Neural cell (in vitro differentiated cells): Measurements from ENCODE around the gene SLC44A1. TPM values are rescaled to one million over a fixed set of nuclear protein-coding genes. Genes with fewer than 3 reads are reported as not detected.

Source experiments
- H2AFZ ChIP-seq: fragments of 200-600, 300-800 bp; sonication (generic), shearing (Covaris generic); 2 replicates; pipeline ENCODE4 v1.6.0; 2014; ENCODE audit warnings: low read depth, mild to moderate bottlenecking, antibody characterized with exemption, low read length, moderate library complexity
- H3F3A ChIP-seq: fragments of 200-600 bp; shearing (Covaris generic); 2 replicates; pipeline ENCODE4 v1.6.1; 2016; ENCODE audit warnings: mild to moderate bottlenecking, moderate library complexity, mixed read lengths, antibody characterized with exemption, low read length; ENCODE audit not compliant: insufficient read depth, poor library complexity, severe bottlenecking
- H3K27ac ChIP-seq: fragments of 200-600, 300-800 bp; sonication (generic), shearing (Covaris generic); 2 replicates; pipeline ENCODE4 v1.5.1; 2014; ENCODE audit warnings: mild to moderate bottlenecking, low read length, moderate library complexity
- H3K27me3 ChIP-seq: fragments of 300-800, 200-600 bp; sonication (generic), shearing (Covaris generic); 2 replicates; pipeline ENCODE4 v1.6.0; 2014; ENCODE audit warnings: mild to moderate bottlenecking, low read depth, low read length, moderate library complexity; ENCODE audit not compliant: insufficient read depth
- H3K36me3 ChIP-seq: fragments of 300-800, 200-600 bp; sonication (generic), shearing (Covaris generic); 2 replicates; pipeline ENCODE4 v1.5.1; 2014; ENCODE audit warnings: mild to moderate bottlenecking, antibody characterized with exemption, low read length, moderate library complexity; ENCODE audit not compliant: insufficient read depth
- H3K4me2 ChIP-seq: fragments of 300-800, 200-600 bp; sonication (generic), shearing (Covaris generic); 2 replicates; pipeline ENCODE4 v1.6.0; 2014; ENCODE audit warnings: mild to moderate bottlenecking, low read length
- H3K4me3 ChIP-seq: fragments of 300-800, 200-600 bp; sonication (generic), shearing (Covaris generic); 2 replicates; pipeline ENCODE4 v1.5.1; 2014; ENCODE audit warnings: mild to moderate bottlenecking, low read length, moderate library complexity
- H3K79me2 ChIP-seq: fragments of 200-600 bp; shearing (Covaris generic); replicated peaks from 2 replicates; pipeline ENCODE4 v1.6.0; 2014; ENCODE audit warnings: mild to moderate bottlenecking, low read length, moderate library complexity; ENCODE audit not compliant: insufficient read depth
- H3K9ac ChIP-seq: fragments of 300-800, 200-600 bp; sonication (generic), shearing (Covaris generic); 2 replicates; pipeline ENCODE4 v1.6.1; 2016; ENCODE audit warnings: mild to moderate bottlenecking, low read length, mixed read lengths
- H3K9me2 ChIP-seq: fragments of 200-600 bp; shearing (Covaris generic); 2 replicates; pipeline ENCODE4 v1.6.1; 2016; ENCODE audit warnings: mild to moderate bottlenecking, low read length, mixed read lengths; ENCODE audit not compliant: insufficient read depth
- H3K9me3 ChIP-seq: fragments of 200-600, 300-800 bp; sonication (generic), shearing (Covaris generic); 2 replicates; pipeline ENCODE4 v1.6.1; 2016; ENCODE audit warnings: mild to moderate bottlenecking, mixed run types, low read length, moderate library complexity, mixed read lengths
- H4K20me1 ChIP-seq: fragments of 200-600 bp; shearing (Covaris generic); 2 replicates; pipeline ENCODE4 v1.6.1; 2016; ENCODE audit warnings: mild to moderate bottlenecking, mixed run types; ENCODE audit not compliant: insufficient read depth
- CTCF ChIP-seq: fragments of 450-650 bp; IDR thresholded peaks from 2 replicates; pipeline ENCODE4 v1.5.1; 2014; ENCODE audit warnings: antibody characterized with exemption, mild to moderate bottlenecking, moderate library complexity; ENCODE audit not compliant: poor library complexity, severe bottlenecking
- EP300 ChIP-seq: fragments of 450-650 bp; conservative IDR thresholded peaks from 2 replicates; pipeline ENCODE4 v1.6.1; 2014; ENCODE audit warnings: antibody characterized with exemption, mild to moderate bottlenecking, moderate library complexity; ENCODE audit not compliant: poor library complexity, severe bottlenecking
- EZH2 ChIP-seq: fragments of 200-600, 300-800 bp; shearing (Covaris generic), sonication (generic); IDR thresholded peaks from 2 replicates; pipeline ENCODE4 v1.6.1; 2014; ENCODE audit warnings: antibody characterized with exemption, low read length, borderline replicate concordance, mild to moderate bottlenecking; ENCODE audit not compliant: insufficient read depth, poor library complexity, severe bottlenecking
- MXI1 ChIP-seq: fragments of 450-650 bp; conservative IDR thresholded peaks from 2 replicates; pipeline ENCODE4 v1.6.1; 2014; ENCODE audit warnings: antibody characterized with exemption, mild to moderate bottlenecking; ENCODE audit not compliant: poor library complexity, severe bottlenecking
- POLR2AphosphoS5 ChIP-seq: IDR thresholded peaks from 2 replicates; pipeline ENCODE4 v1.6.1; 2012
- RAD21 ChIP-seq: fragments of 450-650 bp; conservative IDR thresholded peaks from 2 replicates; pipeline ENCODE4 v1.6.1; 2014; ENCODE audit warnings: antibody characterized with exemption, mild to moderate bottlenecking, moderate library complexity
- REST ChIP-seq: IDR thresholded peaks from 2 replicates; pipeline ENCODE4 v1.6.1; 2012; ENCODE audit warnings: borderline replicate concordance
- SMC3 ChIP-seq: fragments of 450-650 bp; conservative IDR thresholded peaks from 2 replicates; pipeline ENCODE4 v1.6.1; 2014; ENCODE audit warnings: antibody characterized with exemption, mild to moderate bottlenecking, moderate library complexity; ENCODE audit not compliant: poor library complexity
- TAF1 ChIP-seq: IDR thresholded peaks from 2 replicates; pipeline ENCODE4 v1.6.1; 2012; ENCODE audit warnings: low read depth
- polyA plus RNA-seq: library from polyadenylated mRNA; depleted of rRNA; stranded (reverse); fragments of >200 nt; gene quantifications from 2 replicates; pipeline ENCODE4 v1.2.3, GENCODE V29; 2014

Gene SLC44A1
- polyA plus RNA-seq, 1 donor from 2014 or later: 3.9 TPM

- Histone ChIP-seq H3K27ac (no peak overlapping the region), H3K36me3 (no peaks in the 10 kb centered on the region), H4K20me1 (no peaks in the 10 kb centered on the region), H3K9me3 (no peaks in the 10 kb centered on the region), H3K4me3 (no peak overlapping the region), H3K27me3 (no peaks in the 10 kb centered on the region), H3K9me2 (no peaks in the 10 kb centered on the region), H3F3A (no peaks in the 10 kb centered on the region), H3K4me2 (no peak overlapping the region), H3K79me2 (no peaks in the 10 kb centered on the region), H2AFZ (no peak overlapping the region), H3K9ac (no peak overlapping the region)
- TF ChIP-seq SMC3 (no peak), RAD21 (no peak), MXI1 (no peak), POLR2AphosphoS5 (no peak), CTCF (no peak), EP300 (no peak), EZH2 (no peak), TAF1 (no peak), REST (no peak)
Measured at GRCh38 chr9:105419816-105420597, 175.6 kb downstream of the SLC44A1 start.

GRCh38 chr9:105421154-105421553, 176.7 kb downstream of the SLC44A1 start:
- Histone ChIP-seq H3K79me2 (no peaks in the 10 kb centered on the region), H3K9me3 (no peaks in the 10 kb centered on the region), H3F3A (no peaks in the 10 kb centered on the region), H2AFZ (no peak overlapping the region), H3K27me3 (no peaks in the 10 kb centered on the region), H3K9ac (no peak overlapping the region), H3K4me3 (no peak overlapping the region), H3K9me2 (no peaks in the 10 kb centered on the region), H3K27ac (no peak overlapping the region), H3K4me2 (no peak overlapping the region), H3K36me3 (no peaks in the 10 kb centered on the region), H4K20me1 (no peaks in the 10 kb centered on the region)
- TF ChIP-seq EP300 (no peak), MXI1 (no peak), CTCF (no peak), EZH2 (no peak), POLR2AphosphoS5 (no peak), REST (no peak), RAD21 (no peak), SMC3 (no peak), TAF1 (no peak)
